Measurements from ENCODE around the gene AUP1. TPM values are rescaled to one million over a fixed set of nuclear protein-coding genes. Genes with fewer than 3 reads are reported as not detected.
A peak's percentile ranks its signal among the peaks of the same experiment; 100 is the strongest.

AUP1 gene
- total RNA-seq, 1 donor from 2014 or later: 119 TPM

DNA sequence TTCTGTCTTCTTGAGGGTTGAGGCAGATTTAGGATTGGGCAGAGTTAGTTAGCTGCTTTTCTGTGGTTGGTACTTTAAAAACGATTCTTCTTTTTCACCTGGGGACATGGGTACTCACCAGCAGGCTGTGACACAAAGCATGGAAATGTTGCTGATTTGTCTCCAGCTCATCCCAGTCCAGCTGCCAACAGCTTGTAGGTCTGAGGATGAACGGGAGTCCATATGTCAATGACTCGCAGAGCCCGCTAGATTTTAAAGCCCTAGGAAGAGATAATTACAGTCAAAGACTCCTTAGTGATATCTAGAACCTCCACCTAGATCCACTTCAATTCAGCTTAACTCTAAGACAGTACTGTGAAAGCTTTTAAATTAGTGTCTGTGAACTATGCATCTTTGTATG, 45.8 kb upstream of the AUP1 start:
- Histone ChIP-seq H3K27me3 (no peaks in the 10 kb centered on the region), H3K4me1 (peaks cover 22% of the 10 kb centered on the region), H3K27ac (peak overlapping the region; percentile 20), H3K4me3 (no peak overlapping the region), H3K9me3 (no peaks in the 10 kb centered on the region), H3K36me3 (no peaks in the 10 kb centered on the region)
- DNase-seq: no peak
- intact Hi-C loops (cut with DNase I): no loop called here
- ATAC-seq: no peak
- no peak for TF ChIP-seq CTCF (IDR thresholded peaks at IDR 0.05)

GRCh38 chr2:74573747-74574562, 44.4 kb upstream of the AUP1 start:
- no peaks in the 10 kb centered on the region for H3K27me3 ChIP-seq
- no peak for TF ChIP-seq CTCF (IDR thresholded peaks at IDR 0.05)
- no peak for DNase-seq
- H3K4me1 ChIP-seq: peaks cover 22% of the 10 kb centered on the region
- H3K27ac ChIP-seq: peak overlapping the region; percentile 20
- H3K9me3 ChIP-seq: no peaks in the 10 kb centered on the region
- H3K36me3 ChIP-seq: no peaks in the 10 kb centered on the region
- peak; percentile 72 for ATAC-seq
- H3K4me3 ChIP-seq: no peak overlapping the region
- intact Hi-C loops (cut with DNase I): no loop called here

- DNase-seq (no peak), ATAC-seq (no peak)
- TF ChIP-seq CTCF (IDR thresholded peaks at IDR 0.05): no peak
- Histone ChIP-seq H3K36me3 (no peaks in the 10 kb centered on the region), H3K4me1 (peaks cover 15% of the 10 kb centered on the region), H3K9me3 (no peaks in the 10 kb centered on the region), H3K27me3 (no peaks in the 10 kb centered on the region), H3K27ac (no peak overlapping the region), H3K4me3 (no peak overlapping the region)
- intact Hi-C loops (cut with DNase I): no loop called here
These were observed 42.8 kb upstream of the AUP1 start for GRCh38 chr2:74572178-74572925.

DNA sequence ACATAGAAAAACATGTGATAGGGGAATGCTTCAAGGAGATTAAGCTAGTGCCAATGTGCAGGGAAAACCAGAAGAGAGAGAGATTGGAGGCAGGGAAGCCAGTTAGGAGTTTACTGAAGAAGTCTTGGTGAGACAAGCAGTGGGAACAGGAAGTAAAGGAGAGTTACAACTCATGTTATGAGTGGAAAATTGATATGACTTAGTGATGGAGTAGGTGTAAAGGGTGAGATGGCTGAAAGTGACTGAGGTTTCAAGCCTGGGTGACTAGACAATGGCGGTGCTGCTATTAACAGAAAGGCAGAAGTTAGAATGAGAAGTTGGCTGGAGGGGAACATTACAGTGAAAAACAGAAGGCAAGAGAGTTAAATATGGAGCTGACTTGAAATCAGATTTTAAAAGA, 41.6 kb upstream of the AUP1 start:
- peaks cover 17% of the 10 kb centered on the region for H3K4me1 ChIP-seq
- TF ChIP-seq CTCF (IDR thresholded peaks at IDR 0.05): no peak
- intact Hi-C loops (cut with DNase I): no loop called here
- ATAC-seq (peak; percentile 23), DNase-seq (no peak)
- no peak overlapping the region for H3K4me3 ChIP-seq
- H3K9me3 ChIP-seq: no peaks in the 10 kb centered on the region
- no peaks in the 10 kb centered on the region for H3K36me3 ChIP-seq
- no peaks in the 10 kb centered on the region for H3K27me3 ChIP-seq
- no peak overlapping the region for H3K27ac ChIP-seq

DNA sequence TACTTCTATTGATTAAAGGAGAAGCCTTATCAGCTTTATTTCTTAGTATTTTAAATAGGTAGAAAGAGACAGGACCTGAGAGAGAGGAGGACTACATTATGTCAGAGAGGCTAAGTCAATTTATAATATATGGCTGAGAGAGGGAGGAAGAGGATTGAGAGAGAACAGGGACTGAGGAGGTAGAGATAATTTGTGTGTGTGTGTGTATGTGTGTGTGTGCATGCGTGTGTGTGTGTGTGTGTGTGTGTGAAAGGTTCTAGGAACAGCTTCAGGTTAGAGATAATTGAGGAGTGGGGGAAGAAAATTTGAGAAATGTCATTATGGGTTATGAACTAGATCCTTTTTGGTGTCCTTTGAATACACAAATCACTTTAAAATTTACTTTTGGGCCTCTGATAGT, 40.2 kb upstream of the AUP1 start:
- TF ChIP-seq CTCF (IDR thresholded peaks at IDR 0.05): no peak
- peaks cover 16% of the 10 kb centered on the region for H3K4me1 ChIP-seq
- no peaks in the 10 kb centered on the region for H3K36me3 ChIP-seq
- no peaks in the 10 kb centered on the region for H3K27me3 ChIP-seq
- H3K4me3 ChIP-seq: no peak overlapping the region
- intact Hi-C loops (cut with DNase I): no loop called here
- H3K27ac ChIP-seq: no peak overlapping the region
- ATAC-seq (no peak), DNase-seq (no peak)
- no peaks in the 10 kb centered on the region for H3K9me3 ChIP-seq

Data from upper lobe of right lung (tissue), 1 donor.